GM19397 (cell line): ENCODE data around the gene CAPZA1.
"Not testable (repeated sequence)": the region's sequence is repeated elsewhere in the genome, so short reads cannot be mapped to it uniquely, and the experiment has no call there.

ENCODE experiments used
- ATAC-seq: cut with Tn5 transposase; IDR thresholded peaks from one replicate; pipeline ENCODE4 v1.9.1; 2021; ENCODE audit warnings: mild to moderate bottlenecking, moderate library complexity; ENCODE audit not compliant: unreplicated experiment

The CAPZA1 gene

DNA sequence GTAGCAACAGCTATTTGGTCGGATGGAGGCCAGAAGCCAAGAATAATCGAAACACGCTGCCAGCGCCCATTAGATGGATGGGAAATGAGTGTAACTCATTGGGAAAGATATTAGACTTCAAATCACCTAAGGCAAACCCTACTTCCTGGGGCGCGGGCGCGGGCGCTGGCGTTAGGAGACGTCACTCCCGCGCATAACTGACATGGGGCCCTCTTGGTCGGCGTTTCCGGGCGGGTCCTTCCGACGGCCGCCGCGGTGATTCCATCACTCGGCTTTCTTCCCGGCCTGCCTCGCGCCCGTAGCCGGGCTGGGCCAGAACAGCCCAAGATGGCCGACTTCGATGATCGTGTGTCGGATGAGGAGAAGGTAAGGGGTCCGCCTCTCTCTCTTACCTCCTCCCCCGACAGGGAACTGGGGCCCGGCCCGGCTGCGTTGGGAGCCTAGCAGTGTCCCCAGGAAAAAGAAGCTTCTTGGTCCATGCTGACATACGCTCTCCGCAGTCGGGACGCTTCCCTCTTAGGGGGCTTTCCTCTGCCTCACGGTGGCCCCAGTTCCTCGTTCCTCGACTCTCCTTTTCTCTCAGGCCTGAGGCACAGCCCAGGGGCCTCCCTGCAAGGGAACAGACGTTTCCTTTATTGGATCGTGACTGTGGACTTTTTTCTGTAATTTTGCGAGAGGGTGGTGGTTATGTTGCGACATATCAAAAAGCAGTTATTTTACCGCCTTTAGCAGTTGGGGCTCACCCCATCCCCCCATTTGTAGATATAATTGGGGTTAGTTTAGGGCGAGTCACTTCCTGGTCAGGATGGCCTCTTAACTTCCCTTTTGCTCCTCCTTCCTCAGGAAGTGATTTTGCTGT lies at the start of gene CAPZA1:
Gene CAPZA1, plus strand, starts transcription at position 315 of the 859 bp plus-strand sequence. Its CDS starts 13 bp downstream, at position 328.
- peak; percentile 90 for ATAC-seq

DNA sequence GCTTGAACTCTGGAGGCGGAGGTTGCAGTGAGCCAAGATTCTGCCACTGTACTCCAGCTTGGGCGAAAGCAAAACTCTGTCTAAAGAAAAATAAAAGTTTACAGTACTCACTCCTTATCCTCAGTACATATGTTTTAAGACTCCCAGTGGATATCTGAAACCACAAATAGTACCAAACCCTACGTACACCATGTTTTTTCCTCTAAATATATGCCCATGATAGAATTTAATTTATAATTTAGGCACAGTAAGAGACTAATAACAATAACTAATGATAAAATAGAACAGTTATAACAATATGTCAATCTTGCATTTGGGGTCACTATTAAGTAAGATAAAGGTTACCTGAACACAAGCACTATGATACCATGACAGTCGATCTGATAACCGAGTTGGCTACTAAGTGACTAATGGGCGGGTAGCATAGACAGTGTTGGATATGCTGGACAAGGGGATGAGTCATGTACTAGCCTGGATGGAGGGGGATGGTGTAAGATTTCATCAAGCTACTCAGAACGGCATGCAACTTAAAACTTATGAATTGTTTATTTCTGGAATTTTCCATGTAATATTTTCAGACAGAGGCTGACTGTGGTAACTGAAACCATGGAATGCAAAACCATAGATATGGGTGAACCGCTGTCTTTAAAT lies 44.4 kb upstream of the CAPZA1 start:
- no peak for ATAC-seq

DNA sequence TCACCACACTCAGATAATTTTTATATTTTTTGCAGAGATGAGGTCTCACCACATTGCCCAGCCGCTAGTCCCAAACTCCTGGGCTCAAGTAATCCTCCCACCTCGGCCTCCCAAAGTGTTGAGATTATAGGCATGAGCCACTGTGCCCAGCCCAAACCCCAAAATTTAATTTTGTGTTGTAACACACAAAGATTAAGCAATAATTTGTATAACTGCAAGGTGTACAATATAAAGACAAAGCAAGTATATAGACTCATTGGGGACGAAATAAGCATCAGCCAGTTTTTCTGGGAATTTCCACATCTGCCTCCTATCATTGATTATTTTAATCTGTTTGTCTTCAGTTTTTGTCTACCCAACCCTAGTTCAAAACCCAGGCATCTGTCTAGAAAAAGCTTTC lies 43.4 kb upstream of the CAPZA1 start:
- no peak for ATAC-seq

DNA sequence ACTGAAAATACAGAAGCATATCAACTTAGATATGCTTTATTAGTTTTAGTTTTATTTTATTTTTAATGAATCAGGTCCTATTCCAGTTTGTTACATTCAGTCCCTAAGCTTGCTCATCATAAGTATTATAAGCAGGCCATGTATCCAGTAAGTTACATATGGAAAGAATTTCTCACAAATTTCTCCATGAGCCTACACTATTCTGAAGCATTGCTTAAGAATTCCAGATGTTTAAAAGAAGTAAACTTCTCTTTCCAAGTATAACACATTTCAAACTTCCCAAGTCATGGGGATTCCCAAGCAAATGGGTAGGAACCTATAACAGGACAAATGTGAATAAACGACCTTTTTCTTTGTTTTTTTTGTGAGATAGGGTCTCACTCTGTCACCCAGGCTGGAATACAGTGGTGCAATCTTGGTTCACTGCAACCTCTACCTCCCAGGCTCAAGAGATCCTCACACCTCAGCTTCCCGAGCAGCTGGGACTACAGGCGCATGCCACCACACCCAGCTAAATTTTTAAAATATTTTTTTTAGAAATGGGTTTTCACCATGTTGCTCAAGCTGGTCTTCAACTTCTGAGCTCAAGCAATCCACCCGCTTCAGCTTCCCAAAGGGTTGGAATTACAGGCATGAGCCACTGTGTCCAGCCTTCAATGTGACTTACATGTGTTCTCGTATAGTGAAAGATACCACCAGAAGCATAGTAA lies 39.7 kb upstream of the CAPZA1 start:
- no peak for ATAC-seq

DNA sequence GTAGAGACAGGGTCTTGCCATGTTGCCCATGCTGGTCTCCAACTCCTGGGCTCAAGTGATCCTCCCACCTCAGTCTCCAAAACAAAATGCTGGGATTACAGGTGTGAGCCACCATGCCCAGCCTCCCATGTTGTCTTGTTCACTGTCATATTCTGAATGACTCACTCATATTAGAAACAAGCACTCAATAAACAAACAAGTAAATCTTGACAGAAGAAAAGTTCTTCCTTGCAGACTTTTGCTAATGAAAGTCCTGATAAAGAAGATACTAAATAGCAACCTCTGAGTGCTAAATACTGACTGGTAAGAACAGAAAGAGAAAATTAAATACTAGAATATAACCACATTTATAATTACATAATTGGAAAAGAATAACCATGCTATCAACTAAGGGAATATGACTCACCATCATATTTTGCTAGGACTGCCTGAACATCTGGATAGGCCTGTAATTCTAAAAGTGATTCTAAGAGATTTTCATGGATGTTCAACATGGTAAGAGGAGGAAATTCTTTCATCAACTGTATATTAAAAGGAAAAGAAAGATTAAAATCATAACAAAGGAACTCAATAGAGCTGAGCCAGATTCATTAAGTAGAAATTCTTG lies 37.9 kb upstream of the CAPZA1 start:
- no peak for ATAC-seq

DNA sequence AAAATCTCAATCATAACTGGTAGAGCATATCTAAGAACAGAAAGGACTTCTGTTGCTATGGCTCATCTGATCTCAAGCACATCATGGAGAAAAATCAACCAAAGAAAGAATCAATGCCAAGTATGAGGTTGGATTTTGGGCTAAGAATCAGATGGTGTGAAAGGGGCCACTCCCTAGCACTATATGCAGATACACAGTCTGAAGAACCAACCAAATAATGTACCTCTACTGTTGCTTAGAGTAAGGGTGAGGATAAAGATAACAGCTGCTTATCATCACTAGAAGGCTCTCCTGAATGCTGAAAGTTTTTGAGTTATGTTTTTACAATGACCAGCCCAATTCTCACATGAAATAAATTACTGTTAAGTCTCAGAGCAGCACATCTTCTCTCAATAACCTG lies 36.3 kb upstream of the CAPZA1 start:
- ATAC-seq = no peak

DNA sequence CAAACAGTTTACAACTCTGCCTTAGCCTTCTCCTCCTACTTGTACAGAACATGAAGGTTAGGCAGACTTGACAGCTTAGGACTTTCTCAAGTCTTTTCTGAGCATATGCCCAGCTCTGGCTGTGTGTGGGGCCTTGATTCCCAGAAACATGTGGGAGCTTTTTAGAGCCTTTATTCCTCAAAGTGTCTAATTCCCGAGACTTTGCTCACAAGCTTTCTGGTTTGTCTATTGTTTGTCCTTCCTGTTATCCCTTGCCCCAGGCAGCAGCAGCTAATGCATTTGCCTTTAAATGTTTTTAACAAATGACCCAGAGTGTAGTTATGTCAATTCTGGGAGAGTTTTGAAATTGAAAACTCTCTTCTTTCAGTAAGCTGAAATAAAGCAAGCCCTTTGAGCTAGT lies 29.9 kb upstream of the CAPZA1 start:
- no peak for ATAC-seq

DNA sequence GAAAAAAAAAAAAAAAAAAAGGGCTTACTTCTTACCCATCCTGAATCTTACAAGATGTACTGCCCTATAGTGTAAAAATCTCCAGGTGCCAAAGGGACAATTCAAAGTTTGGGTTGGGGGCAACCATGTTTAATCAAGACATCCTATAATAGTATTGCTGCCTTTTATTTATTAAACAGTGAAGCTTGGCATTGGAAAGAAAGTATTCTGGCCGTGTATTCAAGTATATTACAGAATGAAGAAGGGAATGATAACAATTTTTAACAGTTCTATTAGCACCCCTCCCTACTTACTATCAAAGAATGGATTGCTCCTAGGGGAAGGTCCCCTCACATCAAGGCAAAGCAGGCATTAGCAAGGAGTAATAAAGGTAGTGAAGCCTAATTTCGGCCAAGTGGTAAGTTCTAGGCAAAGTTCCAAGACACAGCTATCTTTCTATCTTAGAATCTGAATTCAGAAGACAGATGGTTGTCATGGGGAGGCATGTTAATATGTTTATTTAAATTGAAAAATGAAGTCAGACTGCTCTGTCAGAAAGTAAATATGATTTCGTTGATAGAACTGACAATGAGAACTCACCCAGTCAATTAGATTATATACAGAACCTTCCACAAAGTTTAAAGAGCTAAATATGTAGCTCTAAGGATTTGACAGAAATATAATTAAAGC lies 25.3 kb upstream of the CAPZA1 start:
- no peak for ATAC-seq

DNA sequence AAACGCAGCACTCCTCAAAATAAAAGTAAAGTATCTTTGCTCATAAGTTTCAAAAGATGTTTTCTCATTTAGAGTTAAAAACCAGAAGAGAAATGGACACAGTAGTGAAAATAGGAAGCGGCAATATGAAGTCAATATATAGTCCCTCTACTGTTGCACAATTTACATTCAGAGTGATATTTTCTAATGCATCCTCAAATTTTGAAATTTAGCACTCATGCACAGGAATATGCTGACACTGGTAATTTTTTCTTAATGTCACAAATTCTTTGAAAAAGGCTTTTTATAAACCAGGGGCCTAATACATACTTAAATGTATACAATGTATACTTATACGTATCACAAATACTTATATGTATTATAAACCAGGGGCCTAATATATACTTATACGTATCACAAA lies 20.2 kb upstream of the CAPZA1 start:
- ATAC-seq = no peak

DNA sequence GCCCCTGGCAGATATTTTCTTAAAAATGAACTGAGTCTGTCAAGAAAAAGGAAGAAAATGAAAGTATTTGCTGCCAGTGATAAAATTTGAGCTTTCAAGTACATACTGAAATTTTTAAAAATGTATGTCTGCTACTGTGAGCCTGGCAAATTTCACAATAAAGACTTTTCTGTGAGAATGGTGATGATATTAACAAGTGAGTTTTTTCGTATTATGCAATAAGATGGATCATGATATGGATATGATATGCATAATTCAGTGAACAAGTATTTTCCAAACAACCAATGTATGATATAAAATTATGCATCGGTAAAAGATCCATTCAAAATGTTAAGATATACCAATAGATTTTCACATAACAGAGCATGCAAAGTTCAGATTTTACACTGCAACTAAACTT lies 16.6 kb upstream of the CAPZA1 start:
- no peak for ATAC-seq

DNA sequence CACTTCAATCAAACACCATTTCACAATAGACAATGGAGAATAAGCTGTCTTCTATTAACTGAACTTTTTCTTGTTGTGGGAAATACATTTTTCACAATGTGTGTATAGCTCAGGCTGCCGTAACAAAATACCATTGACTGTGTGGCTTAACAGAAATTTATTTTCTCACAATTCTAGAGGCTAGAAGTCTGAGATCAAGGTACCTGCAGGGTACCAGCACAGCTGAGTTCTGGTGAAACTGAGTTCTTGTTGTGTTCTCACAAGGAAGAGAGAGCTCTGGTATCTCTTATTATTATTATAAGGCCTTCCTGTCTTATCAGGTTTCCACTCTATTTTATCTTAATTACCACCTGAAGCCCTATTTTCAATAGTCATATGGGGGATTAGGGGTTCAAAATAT lies 16.1 kb upstream of the CAPZA1 start:
- ATAC-seq = no peak

DNA sequence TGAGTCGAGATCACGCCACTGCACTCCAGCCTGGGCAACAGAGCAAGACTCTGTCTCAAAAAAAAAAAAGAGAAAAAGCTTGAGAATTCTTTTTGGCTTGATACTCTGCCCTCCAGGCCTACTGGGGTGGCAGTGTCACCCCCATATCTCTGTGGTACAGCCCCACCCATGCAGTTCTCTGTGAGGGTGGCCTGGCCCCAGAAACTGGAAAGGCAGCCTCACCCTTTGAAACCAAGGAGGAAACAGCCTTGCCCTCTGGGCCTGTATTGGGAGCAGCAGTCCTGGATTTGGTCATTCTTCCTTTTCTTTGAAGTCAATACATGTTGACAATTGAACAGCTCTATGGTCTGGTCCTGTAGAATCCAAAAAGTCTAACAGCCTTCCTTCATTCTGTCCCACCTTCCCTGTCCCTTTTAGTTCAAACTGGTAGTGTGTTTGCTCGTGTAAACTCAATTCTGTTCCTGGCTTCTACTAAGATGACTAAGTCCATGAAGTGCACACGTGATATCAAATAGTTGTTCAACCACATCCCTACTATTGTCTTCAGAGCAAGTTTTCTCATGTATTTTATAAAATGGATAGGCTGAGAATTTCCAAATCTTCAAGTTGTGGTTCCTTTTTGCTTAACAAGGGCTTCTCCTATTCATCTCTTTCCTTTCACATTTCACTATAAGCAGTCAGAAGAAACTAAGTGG lies 13.9 kb upstream of the CAPZA1 start:
- no peak for ATAC-seq

DNA sequence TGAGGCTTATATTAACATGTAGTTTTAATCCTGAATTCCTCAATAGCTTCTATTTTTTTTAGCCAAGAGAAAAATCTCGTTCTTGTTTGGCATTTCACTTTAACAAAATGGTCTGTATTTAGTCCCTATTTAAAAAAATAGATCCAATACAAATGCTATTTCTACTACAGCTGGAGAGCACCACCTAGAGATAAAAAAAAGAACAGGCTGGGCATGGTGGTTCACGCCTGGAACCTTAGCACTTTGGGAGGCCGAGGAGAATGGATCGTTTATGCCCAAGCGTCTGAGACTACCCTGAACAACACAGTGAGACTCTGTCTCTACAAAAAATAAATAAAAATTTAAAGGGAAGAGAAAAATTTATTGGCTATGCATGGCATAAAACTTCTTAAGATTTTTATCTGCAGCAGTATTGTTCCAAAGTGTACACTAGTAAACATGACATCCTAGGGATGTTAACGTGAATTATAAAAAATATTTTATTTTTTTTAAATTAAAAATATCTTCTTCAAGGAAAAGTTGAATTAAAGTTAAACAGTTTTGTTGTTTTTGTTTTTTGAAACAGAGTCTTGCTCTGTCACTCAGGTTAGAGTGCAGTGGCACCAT lies 5.1 kb upstream of the CAPZA1 start:
- ATAC-seq = no peak

DNA sequence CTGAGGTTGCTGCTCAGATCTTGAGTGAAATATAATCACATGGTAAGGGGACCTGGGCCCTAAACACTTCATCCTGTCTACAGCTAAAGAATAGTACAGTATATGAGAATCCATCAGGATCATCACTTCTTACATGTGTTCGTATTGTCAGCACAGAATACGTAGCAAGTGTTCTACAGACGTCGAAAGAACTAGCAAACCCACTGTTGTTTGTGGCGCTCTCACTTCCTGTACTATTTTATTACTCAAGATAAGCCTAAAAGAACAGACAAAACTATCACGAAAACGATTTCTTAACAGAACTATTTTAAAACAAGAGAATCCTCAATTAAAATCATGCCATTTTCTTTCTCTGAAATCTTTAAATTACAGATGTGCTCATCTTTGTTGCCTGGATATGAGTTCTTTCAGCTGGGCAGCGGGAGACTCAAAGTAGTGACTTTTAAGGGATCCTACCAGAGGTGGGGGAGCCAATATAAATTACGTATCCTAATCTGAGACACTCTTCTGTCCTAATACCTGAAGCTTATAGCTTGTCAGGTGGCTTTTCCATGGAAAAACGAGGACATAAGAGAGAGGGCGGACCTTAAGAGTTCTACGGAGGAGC lies 1.4 kb upstream of the CAPZA1 start:
- ATAC-seq = no peak

DNA sequence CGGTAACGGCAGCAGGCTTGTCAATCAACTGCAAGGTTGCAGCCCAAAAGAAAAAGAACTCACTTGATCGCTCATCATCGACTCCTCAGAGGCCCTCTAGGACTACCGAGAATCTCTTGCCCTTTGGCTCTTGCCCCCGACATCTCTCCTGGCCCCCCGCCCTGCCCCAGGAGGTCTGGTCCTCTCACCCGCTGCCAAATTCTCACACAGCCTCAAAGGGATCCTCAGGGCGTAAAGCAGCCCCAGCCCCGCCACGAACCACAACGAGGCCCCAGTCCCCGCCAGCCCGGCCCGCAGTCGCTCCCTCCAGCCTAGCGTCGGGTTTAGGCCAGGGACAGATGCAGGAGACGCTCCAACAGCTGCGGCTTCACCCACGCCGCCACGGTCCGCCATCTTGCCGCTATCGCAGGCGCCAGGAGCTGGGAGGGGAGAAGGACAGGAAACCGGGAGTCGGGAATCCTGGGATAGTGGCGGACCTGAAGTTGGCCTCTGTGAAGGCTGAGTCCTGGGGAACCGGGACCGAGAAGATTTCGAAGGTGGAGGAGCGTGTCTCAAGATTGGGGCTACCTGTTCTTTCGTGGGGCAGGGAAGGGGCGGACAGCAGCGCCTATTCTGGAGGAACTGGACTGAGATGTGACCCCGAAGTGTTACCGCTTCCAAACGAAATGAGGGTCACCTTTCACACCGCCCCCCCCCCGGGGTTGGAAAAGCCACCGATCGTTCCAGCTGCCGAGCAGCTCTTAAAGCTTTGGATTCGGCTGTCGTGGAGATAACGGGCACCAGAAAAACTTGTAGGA lies 713 bp upstream of the CAPZA1 start, which contains the start of gene ST7L:
Gene ST7L, minus strand, starts transcription at position 421 of the 797 bp plus-strand sequence. Its CDS starts 28 bp downstream, at position 393.
- no peak for ATAC-seq

DNA sequence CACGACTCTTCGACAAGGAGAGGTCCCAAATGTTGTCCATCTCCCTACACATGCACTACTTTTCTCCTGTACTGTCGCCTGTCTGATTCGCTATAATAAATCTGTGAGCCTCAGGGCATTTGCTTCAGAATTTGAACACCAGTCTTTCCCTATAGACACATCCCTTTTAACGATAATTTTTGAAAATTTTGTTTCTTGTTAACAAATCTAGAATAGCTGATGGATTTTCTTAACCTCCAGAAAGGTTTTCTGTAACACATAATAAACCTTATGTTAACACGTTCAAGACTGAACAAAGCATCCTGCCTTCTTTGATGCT lies 704 bp downstream of the CAPZA1 start:
- no peak for ATAC-seq

DNA sequence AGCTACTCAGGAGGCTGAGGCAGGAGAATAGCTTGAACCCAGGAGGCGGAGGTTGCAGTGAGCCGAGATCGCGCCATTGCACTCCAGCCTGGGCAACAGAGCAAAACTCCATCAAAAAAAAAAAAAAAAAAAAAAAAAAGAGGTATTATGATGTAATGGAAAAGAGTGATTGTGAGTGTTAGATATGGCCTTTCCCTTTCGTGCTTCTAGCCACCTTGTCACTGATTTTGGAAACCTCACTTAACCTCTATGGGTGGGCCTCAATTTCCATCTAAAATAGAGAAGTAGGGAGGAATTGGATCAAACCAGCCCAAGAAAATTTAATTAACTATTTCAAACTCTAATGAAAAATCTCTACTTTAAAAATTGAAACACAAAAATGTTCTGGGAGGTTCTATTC lies 4.9 kb downstream of the CAPZA1 start:
- not testable (repeated sequence) for ATAC-seq

DNA sequence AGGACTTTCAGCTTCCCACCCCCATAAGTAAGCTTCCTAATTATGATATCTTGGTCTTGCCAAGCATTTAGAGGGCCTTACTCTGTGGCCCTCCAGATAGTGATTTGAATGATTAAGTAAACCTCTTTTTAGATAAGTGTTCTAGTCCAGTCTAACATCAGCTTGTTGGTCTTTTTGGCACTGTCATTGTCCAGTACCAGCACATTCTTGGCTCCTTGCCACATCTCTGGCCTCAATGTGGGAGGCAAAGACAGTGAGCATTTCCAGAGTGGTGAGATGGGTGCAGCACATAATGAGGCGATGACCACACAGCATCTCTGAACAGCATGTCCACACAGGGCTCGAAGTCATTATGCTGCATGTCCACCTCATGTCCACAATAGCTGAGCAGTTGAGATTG lies 6.1 kb downstream of the CAPZA1 start:
- no peak for ATAC-seq

DNA sequence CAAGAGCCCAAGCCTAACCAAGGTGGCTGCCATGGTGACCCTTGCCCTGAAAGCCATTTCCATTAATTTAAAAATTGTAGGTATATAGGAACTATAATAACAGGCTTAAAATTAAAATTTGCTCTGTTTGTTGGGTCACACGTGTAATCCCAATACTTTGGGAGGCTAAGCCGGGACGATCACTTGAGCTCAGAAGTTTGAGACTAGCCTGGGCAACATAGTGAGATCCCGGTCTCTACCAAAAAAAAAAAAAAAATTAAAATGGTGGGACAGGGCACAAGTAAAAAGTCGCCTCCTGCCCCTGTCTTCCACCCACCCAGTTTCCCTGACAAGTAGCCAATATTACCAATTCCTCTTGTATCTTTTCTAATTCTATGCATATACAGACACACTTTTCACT lies 6.6 kb downstream of the CAPZA1 start:
- ATAC-seq = no peak
